Gastroesophageal sphincter (tissue), 4 donors: Measurements from ENCODE around the gene SCD5. TPM values are rescaled to one million over a fixed set of nuclear protein-coding genes. Genes with fewer than 3 reads are reported as not detected.

Experiments
- ATAC-seq: fragments of 150-250 bp; one replicate; pipeline ENCODE4 v1.9.1; 2016; ENCODE audit warnings: mild to moderate bottlenecking, moderate library complexity
- H3K27ac ChIP-seq, 4 donors: fragments of 200-600 bp; sonication (generic) in 3 of 4; 1 replicate in 3 of 4; 2 replicates in 1 of 4; pipeline ENCODE4 v1.5.1; 2016 to 2019
- H3K27me3 ChIP-seq: fragments of 200-600 bp; sonication (generic); one replicate; pipeline ENCODE4 v1.5.1; 2019
- H3K36me3 ChIP-seq, 2 donors: fragments of 200-600 bp; sonication (generic); one replicate each; pipeline ENCODE4 v1.5.1; 2019; ENCODE audit warnings: control low read depth in 1 of 2
- H3K4me1 ChIP-seq, 3 donors: fragments of 200-600 bp; sonication (generic); 1 replicate in 2 of 3; 2 replicates in 1 of 3; pipeline ENCODE4 v1.5.1; 2016 to 2019; ENCODE audit warnings: control low read depth in 2 of 3
- H3K4me3 ChIP-seq, 2 donors: fragments of 200-600 bp; sonication (generic); one replicate each; pipeline ENCODE4 v1.5.1; 2019; ENCODE audit warnings: mild to moderate bottlenecking in 1 of 2, moderate library complexity in 1 of 2
- H3K9me3 ChIP-seq, 3 donors: fragments of 200-600 bp; sonication (generic); one replicate each; pipeline ENCODE4 v1.5.1; 2017 to 2019; ENCODE audit warnings: control low read depth in 2 of 3
- CTCF ChIP-seq, 4 experiments: fragments of 200-600 bp in 2 of 4; fragments of 450-650 bp in 2 of 4; sonication (generic) in 1 of 4; IDR thresholded peaks; one replicate each; pipeline ENCODE4 v1.5.1; 2017 to 2019; ENCODE audit warnings: antibody characterized with exemption in 4 of 4, mild to moderate bottlenecking in 2 of 4, moderate library complexity in 2 of 4
- EP300 ChIP-seq: sonication (generic); formaldehyde crosslinking; IDR thresholded peaks from one replicate; pipeline ENCODE4 v1.6.1; 2017; ENCODE audit warnings: antibody characterized with exemption, mild to moderate bottlenecking
- POLR2A ChIP-seq, 2 donors: fragments of 450-650 bp; IDR thresholded peaks; one replicate each; pipeline ENCODE4 v1.6.1; 2017; ENCODE audit warnings: antibody characterized with exemption in 2 of 2, mild to moderate bottlenecking in 2 of 2, moderate library complexity in 1 of 2
- POLR2AphosphoS5 ChIP-seq: sonication (generic); formaldehyde crosslinking; IDR thresholded peaks from one replicate; pipeline ENCODE4 v1.6.1; 2017; ENCODE audit warnings: antibody characterized with exemption
- WGBS, 2 donors: methylation state at CpG; one replicate each; pipeline ENCODE4 v1.1.5; 2018; ENCODE audit warnings: low coverage in 1 of 2; 5-methylcytosine and 5-hydroxymethylcytosine counted together
- total RNA-seq, 4 donors: library from RNA; depleted of rRNA; stranded (reverse); fragments of >200 nt; gene quantifications; one replicate each; pipeline ENCODE4 v1.1.0, GENCODE V29; 2016

The SCD5 gene
- total RNA-seq, 4 donors from 2014 or later: 15.5 to 21.8 (median 20.3) TPM

DNA sequence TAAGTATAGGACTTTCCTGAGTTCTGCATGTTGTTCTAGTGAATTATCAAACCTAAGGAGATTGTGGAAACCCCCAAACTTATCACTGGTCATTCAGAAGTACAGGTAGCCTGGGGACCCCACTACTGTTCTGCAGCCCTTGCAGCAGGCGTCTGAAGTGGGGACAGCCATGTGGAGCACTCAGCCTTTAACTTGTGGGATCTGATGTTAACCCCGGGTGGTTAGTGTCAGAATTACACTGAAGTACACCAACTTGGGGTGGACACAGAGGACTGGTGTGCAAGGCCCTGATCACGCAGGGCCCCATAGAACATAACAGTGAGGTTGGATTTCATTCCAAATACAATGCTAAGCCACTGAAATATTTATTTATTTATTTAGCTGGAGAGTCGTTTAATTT is 103.7 kb downstream of the SCD5 start:
- ATAC-seq: no peak
- WGBS, 2 donors: 84 to 100% methylated on average over 1 to 4 of the region's 4 CpGs
- no peak for TF ChIP-seq POLR2A (IDR thresholded peaks at IDR 0.05)
- TF ChIP-seq CTCF (IDR thresholded peaks at IDR 0.05): no peak
- no peak for TF ChIP-seq EP300
- no peak for TF ChIP-seq POLR2AphosphoS5

DNA sequence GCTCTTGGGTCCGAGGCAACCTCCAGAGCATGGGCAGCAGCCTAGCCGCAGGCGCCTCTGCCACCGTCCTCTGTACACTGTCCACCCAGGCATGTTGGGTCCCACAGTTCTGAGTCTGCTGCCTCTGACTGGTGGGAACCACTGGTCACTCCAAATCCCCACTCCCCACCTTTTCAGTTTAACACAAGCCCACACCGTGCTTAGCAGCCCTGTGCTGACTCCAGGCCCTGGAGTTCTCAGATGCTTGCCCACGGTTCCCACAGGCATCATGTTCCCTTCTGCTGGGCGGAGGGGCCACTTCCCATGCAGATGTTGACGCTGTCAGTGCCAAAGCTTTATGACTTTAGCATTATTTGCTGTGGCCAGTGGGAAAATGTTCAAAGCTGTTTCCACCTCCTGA is 104.5 kb downstream of the SCD5 start:
- WGBS, 2 donors: 37 to 74% methylated on average over 2 to 3 of the region's 8 CpGs
- Histone ChIP-seq H3K4me3 (no peak overlapping the region), H3K9me3 (no peaks in the 10 kb centered on the region), H3K4me1 (no peaks in the 10 kb centered on the region), H3K27me3 (no peaks in the 10 kb centered on the region), H3K36me3 (peaks cover 0 to 38% of the 10 kb centered on the region in 2 donors), H3K27ac (no peak overlapping the region)
- no peak for ATAC-seq
- TF ChIP-seq CTCF (IDR thresholded peaks at IDR 0.05) (no peak), EP300 (no peak), POLR2AphosphoS5 (no peak), POLR2A (IDR thresholded peaks at IDR 0.05) (no peak)

More for the DNA sequence above, 103.7 kb downstream of the SCD5 start:
- Histone ChIP-seq H3K4me1 (no peaks in the 10 kb centered on the region), H3K36me3 (peaks cover 0 to 38% of the 10 kb centered on the region in 2 donors), H3K9me3 (no peaks in the 10 kb centered on the region), H3K27me3 (no peaks in the 10 kb centered on the region), H3K27ac (no peak overlapping the region), H3K4me3 (no peak overlapping the region)

- no peak overlapping the region for H3K27ac ChIP-seq
- H3K36me3 ChIP-seq: peaks cover 0 to 28% of the 10 kb centered on the region in 2 donors
- H3K4me1 ChIP-seq: no peaks in the 10 kb centered on the region
- no peak overlapping the region for H3K4me3 ChIP-seq
- ATAC-seq: no peak
- no peaks in the 10 kb centered on the region for H3K27me3 ChIP-seq
- no peak for TF ChIP-seq POLR2A (IDR thresholded peaks at IDR 0.05)
- no peaks in the 10 kb centered on the region for H3K9me3 ChIP-seq
- WGBS, 2 donors: 40% methylated on average over 1 of the region's 18 CpGs; no CpG with 5 or more reads in 1 of the 2 donors
Measured at GRCh38 chr4:82692101-82692780, 106.4 kb downstream of the SCD5 start.

DNA sequence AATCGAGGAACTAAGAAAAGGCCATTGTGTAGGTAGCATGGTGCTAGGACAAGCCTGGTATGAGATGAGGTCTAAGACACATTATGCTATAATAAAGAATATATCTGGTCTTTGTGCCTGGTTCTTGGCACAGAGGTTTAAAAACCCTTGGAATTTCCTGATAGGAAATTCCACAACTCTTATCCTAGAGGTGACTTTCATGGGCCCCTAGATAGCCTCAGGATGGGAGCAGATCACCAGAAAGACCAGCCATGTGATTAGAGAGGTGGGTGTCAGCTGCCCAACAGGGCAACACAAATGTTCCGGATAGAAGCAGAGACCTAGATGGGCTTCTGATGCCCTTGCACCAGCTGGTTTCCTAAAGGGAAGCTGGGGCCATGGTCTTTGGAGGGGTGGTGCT is 107.2 kb downstream of the SCD5 start:
- Histone ChIP-seq H3K27me3 (no peaks in the 10 kb centered on the region), H3K27ac (no peak overlapping the region), H3K9me3 (no peaks in the 10 kb centered on the region), H3K36me3 (peaks cover 0 to 23% of the 10 kb centered on the region in 2 donors), H3K4me1 (no peaks in the 10 kb centered on the region), H3K4me3 (no peak overlapping the region)
- 67 to 100% methylated on average over 1 to 2 of the region's 2 CpGs for WGBS, 2 donors
- TF ChIP-seq POLR2AphosphoS5 (no peak), EP300 (no peak), POLR2A (IDR thresholded peaks at IDR 0.05) (no peak), CTCF (IDR thresholded peaks at IDR 0.05) (no peak)
- ATAC-seq: no peak

DNA sequence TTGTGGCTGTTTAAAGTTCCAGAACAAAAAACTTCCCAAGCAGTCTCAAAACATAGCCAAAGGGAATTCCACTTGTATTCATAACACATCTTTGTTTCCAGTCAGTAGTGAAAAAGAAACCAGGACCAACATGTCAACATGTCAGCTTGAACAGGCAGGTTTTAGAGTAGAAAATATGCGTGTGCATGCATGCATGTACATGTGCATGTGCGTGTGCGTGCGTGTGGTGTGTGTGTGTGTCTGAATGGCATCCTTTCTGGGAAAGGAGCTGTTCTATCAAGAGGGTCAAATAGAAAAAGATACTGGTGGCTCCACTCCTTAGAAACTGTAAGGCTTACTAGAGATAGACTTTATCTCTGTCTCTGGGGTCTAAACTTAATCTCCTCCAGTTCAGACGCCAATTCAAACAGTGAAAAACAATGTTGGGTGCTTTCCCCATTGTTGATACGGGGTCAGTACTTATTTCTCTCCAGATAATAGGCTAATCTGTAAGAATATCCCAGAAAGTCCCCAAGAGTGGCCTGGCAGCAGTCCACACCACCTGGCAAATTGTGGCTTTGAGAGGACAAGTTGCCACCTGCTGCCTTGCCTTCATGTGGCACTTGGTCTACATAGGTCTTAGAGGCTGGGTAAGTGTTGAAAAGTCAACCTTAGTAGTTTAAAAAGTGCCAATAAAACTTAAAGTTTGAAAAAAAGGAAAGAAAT is 110.4 kb downstream of the SCD5 start:
- Histone ChIP-seq H3K27ac (no peak overlapping the region), H3K27me3 (no peaks in the 10 kb centered on the region), H3K36me3 (peaks cover 0 to 6% of the 10 kb centered on the region in 2 donors), H3K9me3 (no peaks in the 10 kb centered on the region), H3K4me1 (no peaks in the 10 kb centered on the region), H3K4me3 (no peak overlapping the region)
- no peak for TF ChIP-seq EP300
- TF ChIP-seq POLR2A (IDR thresholded peaks at IDR 0.05): no peak
- TF ChIP-seq POLR2AphosphoS5: no peak
- TF ChIP-seq CTCF (IDR thresholded peaks at IDR 0.05): no peak
- 79 to 96% methylated on average over 2 to 6 of the region's 6 CpGs for WGBS, 2 donors
- ATAC-seq: no peak
